ENCODE results near the gene TBC1D12.

The TBC1D12 gene

DNA sequence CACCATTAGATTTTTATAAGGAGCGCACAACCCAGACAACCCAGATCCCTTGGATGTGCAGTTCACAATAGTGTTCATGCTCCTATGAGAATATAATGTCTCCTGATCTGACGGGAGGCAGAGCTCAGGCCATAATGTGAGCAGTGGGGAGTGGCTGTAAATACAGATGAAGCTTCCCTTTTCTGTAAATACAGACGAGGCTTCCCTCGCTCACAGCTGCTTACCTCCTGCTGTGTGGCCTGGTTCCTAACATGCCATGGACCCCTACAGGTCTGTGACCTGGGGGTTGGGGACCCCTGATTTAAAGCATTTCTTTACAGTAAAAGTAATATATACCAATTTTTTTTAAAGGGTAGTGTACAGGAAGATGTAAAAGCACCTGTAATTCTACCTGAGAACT, 176.4 kb downstream of the TBC1D12 start:
- Histone ChIP-seq H3K4me1 (ENCODE audit: control insufficient read depth, low read length) (peaks cover 5% of the 10 kb centered on the region), H3K4me2 (ENCODE audit: low read length) (no peak overlapping the region), H3K9me2 (replicated peaks; ENCODE audit: control insufficient read depth, low read length) (no peaks in the 10 kb centered on the region), H3F3A (ENCODE audit: control insufficient read depth, insufficient read depth) (peaks cover 34% of the 10 kb centered on the region), H3K4me3 (ENCODE audit: low read length) (no peak overlapping the region), H3K27me3 (ENCODE audit: control insufficient read depth, low read length) (no peaks in the 10 kb centered on the region), H4K20me1 (ENCODE audit: control insufficient read depth, insufficient read depth, low read depth, low read length) (peaks cover 12% of the 10 kb centered on the region; the same call in 1 of the 2 replicates), H3K27ac (ENCODE audit: low read depth, low read length) (no peak overlapping the region), H3K79me2 (ENCODE audit: control insufficient read depth, low read length) (peaks cover 32% of the 10 kb centered on the region), H3K36me3 (ENCODE audit: control insufficient read depth, low read length) (peaks cover 83% of the 10 kb centered on the region), H3K9me3 (ENCODE audit: control insufficient read depth, insufficient read depth, low read length) (no peaks in the 10 kb centered on the region)
- TF ChIP-seq EZH2phosphoT487 (IDR thresholded peaks at IDR 0.05; ENCODE audit: borderline replicate concordance, low read length): no peak
- TF ChIP-seq, protein P1, sequence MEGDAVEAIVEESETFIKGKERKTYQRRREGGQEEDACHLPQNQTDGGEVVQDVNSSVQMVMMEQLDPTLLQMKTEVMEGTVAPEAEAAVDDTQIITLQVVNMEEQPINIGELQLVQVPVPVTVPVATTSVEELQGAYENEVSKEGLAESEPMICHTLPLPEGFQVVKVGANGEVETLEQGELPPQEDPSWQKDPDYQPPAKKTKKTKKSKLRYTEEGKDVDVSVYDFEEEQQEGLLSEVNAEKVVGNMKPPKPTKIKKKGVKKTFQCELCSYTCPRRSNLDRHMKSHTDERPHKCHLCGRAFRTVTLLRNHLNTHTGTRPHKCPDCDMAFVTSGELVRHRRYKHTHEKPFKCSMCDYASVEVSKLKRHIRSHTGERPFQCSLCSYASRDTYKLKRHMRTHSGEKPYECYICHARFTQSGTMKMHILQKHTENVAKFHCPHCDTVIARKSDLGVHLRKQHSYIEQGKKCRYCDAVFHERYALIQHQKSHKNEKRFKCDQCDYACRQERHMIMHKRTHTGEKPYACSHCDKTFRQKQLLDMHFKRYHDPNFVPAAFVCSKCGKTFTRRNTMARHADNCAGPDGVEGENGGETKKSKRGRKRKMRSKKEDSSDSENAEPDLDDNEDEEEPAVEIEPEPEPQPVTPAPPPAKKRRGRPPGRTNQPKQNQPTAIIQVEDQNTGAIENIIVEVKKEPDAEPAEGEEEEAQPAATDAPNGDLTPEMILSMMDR (IDR thresholded peaks at IDR 0.05; ENCODE audit: low read depth, low read length, poor library complexity, severe bottlenecking): no peak

DNA sequence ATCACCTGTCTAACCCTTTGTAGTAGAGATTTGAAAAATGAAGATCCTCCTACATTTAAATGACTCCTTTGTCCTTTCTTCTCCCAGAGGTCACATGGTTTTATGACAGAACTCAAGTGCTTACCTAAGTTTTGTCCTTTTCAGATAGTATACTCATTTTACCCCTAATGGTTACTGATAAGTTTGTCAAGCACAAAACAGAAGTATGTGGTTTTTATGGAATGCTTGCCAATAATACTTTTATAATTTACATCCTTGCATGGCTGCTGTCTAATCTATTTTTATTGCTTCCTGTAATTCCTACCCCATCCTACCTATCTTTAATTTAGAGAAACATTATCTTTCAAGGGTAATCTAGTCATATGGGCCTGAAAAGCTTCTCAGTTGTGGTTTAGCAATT, 180.8 kb downstream of the TBC1D12 start:
- Histone ChIP-seq H3F3A (ENCODE audit: control insufficient read depth, insufficient read depth) (peaks cover 39% of the 10 kb centered on the region), H3K36me3 (ENCODE audit: control insufficient read depth, low read length) (peaks cover 82% of the 10 kb centered on the region), H3K4me1 (ENCODE audit: control insufficient read depth, low read length) (peaks cover 5% of the 10 kb centered on the region), H3K79me2 (ENCODE audit: control insufficient read depth, low read length) (peaks cover 19% of the 10 kb centered on the region), H3K4me3 (ENCODE audit: low read length) (no peak overlapping the region), H3K27ac (ENCODE audit: low read depth, low read length) (no peak overlapping the region; the same call in 1 of the 2 replicates), H4K20me1 (ENCODE audit: control insufficient read depth, insufficient read depth, low read depth, low read length) (peaks cover 7% of the 10 kb centered on the region; the same call in 1 of the 2 replicates), H3K9me3 (ENCODE audit: control insufficient read depth, insufficient read depth, low read length) (no peaks in the 10 kb centered on the region), H3K4me2 (ENCODE audit: low read length) (no peak overlapping the region), H3K27me3 (ENCODE audit: control insufficient read depth, low read length) (no peaks in the 10 kb centered on the region), H3K9me2 (replicated peaks; ENCODE audit: control insufficient read depth, low read length) (no peaks in the 10 kb centered on the region)
- TF ChIP-seq EZH2phosphoT487 (IDR thresholded peaks at IDR 0.05; ENCODE audit: borderline replicate concordance, low read length): no peak
